NCI-H2171 (cell line): ENCODE measurements around the gene ADAMTS20.
"Not testable (repeated sequence)": the region's sequence is repeated elsewhere in the genome, so short reads cannot be mapped to it uniquely, and the experiment has no call there.

Source experiments
- DNase-seq: peaks from one replicate; lab custom pipeline; 2025; lab: John Stamatoyannopoulos, UW

ADAMTS20 gene

DNA sequence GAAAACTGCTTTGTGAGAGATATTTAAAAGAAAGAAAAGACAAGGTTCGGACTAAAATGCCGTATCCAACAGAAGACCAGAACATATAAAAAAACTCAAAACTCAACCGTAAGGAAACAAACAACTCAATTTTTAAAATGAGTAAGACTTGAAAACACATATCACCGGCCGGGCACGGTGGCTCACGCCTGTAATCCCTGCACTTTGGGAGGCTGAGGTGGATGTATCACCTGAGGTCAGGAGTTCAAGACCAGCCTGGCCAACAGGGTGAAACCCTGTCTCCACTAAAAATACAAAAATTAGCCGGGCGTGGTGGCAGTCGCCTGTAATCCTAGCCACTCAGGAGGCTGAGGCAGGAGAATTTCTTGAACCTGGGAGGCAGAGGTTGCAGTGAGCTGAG, 192.0 kb downstream of the ADAMTS20 start:
- DNase-seq: not testable (repeated sequence)

DNA sequence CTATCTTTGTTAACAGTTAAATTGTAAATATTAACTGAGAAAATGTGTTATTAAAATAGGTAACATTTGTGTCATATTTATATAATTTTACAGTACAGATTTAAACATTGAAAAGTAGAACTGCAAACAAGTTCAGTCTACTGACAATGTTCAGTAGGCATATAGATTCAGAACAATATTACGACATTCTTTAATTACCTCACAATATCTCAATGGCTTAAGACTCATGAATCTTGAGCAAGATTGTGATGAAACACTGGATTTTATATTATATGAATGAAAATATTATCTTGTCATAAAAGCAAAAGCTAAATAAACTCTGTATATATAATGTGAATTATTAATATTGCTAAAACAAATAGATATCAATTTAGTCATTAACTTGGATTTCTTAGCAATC, 194.9 kb downstream of the ADAMTS20 start:
- DNase-seq: no peak

DNA sequence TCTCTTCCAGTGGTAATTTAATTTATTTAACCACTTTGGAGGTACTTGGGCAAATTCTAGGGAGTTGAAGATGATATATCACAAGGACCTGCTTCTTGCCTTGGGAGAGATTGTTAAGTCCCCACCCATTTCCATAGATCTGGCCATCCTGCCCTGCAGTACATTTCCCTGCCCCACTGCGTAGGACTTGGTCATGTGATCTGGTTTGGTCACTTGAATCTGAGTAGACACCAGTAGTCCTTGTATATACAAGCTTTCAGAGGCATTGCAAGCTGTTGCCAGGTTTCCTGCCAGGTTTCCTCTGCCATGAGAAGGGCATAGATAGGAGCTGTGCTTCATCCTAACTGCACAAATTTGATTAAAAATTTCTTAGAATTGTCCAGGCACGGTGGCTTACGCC, 200.0 kb downstream of the ADAMTS20 start:
- DNase-seq: no peak

DNA sequence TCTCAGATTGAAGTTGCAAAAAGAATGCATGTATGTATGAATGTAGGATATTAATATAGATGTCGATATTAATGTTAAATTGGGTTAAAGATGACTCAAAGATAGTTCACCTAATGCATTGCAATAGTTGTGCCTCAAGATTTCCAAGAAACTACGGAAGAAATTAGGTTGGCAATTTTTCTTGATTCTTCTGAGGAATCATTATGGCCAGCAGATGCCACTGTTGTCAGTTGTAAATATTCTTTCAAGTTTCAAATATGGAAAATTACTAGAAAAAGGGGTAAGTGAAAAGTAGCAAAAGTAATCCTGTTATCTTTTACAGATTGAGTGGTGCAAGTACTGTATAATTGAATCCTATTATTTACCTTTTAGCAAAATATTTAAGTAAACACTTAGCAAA, 202.1 kb downstream of the ADAMTS20 start:
- no peak for DNase-seq

DNA sequence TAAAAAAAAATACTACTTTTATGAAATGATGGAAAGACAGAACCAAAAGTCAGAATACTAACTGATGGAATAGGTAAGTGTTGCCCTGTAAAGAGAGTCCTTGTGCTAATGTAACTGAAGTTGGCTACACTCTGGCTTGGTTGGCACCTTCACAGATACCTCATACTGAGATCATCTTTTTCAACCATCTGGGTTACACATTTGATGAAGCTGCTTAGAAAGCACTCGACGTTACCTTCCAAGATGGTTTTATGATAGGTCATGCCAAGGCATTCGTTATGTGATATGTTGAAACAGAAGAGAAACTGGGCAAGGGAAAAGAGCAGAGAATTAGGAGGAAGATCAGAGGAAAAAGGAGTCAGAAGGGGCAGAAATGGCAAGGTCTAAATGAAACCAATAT, 203.8 kb downstream of the ADAMTS20 start:
- no peak for DNase-seq

DNA sequence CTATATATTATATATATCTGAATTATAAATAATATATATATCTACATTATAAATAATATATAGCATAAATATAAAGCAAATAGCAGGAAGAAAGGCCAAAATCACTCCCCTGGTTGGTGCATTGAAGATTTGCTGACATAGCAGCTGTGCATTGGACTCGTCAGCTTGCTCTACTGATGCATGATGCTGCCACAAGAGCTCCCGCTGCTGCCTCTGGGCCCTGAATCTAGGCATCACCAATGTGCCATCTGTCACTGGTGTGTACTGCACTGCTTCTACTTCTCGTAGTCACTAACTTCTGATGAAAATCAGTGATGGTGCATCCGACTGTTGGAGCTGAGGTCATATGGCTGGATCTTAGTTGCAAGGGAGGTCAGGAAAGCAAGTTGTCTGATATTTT, 205.0 kb downstream of the ADAMTS20 start:
- peak; percentile 72 for DNase-seq

DNA sequence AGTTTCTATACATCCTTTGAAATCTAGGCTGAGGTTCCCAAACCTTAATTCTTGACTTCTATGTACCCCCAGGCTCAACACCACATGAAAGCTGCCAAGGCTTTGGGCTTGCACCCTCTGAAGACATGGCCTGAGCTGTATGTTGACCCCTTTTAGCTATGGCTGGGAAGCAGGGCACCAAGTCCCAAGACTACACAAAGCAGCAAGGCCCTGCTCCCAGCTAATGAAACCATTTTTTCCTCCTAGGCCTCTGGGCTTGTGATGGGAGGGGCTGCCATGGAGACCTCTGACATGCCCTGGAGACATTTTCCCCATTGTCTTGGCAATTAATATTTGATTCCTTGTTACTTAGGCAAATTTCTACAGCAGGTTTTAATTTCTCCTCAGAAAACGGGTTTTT, 207.0 kb downstream of the ADAMTS20 start:
- DNase-seq: no peak

- DNase-seq: not testable (repeated sequence)
These were observed 210.2 kb downstream of the ADAMTS20 start for GRCh38 chr12:43341785-43342313.

DNA sequence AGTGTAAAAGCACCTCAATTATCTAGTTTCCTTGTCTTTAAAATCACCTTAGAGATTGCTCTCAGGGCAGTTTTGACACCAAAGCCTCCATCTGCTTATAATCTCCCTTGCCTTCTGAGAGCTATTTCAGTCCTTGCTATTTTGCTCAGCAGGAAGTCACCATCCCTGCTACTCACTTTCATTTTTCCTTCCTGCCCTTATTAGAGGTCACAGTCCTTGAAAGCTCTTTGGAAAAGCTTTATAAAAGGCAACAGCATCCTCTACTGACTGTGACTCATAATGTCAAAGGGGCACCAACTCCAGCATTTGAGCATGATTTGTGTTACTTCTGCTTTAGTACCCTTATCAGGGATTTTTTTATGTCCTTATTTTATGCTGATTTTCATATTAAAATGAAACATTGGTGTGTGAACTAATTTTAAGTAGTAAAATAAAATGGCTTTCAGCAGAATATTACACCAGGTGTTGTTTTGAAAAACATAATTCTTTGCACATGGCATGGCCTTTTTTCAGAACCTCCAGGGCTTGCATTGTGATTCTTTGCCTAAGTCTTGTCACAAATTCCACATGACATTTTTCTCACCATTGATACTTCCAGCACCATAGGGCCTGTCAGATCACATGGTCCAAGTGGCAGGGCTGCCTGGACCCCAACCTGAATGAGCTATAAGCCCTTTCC, 213.0 kb downstream of the ADAMTS20 start:
- DNase-seq: peak; percentile 36

GRCh38 chr12:43337571-43338444, 214.2 kb downstream of the ADAMTS20 start:
- no peak for DNase-seq

GRCh38 chr12:43336962-43337555, 214.9 kb downstream of the ADAMTS20 start:
- DNase-seq: peak; percentile 27

- DNase-seq: no peak
These were observed 218.4 kb downstream of the ADAMTS20 start for GRCh38 chr12:43333644-43334043.

DNA sequence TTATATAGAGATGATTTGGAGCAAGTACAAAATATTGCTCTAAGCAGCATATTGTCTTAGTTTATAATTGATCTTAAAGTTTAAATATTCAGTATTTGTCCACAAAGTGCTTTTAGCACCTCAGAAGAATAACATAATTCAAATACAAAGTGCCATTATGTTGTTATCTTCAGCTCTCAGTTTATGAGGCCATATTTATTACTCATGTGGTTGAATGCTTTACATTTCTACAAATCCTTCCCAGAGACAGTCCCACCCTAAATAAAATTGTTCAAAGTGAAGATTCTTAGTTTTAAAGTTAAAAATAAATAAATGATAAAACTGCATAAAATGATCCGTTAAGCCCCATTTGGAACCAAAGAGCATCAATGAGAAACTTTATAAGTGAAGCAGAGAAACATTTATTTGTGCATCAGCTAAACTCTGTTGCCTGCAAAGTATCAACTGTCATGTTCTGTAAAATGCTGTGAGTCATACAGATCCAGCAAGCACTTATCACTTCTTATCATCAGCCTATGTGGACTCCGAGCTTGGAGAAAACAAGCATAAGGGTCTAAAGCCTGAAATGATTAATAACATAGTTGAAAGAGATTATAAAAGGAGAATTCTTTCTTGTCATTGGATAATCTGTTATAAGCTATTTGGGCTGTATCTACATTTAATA, 218.9 kb downstream of the ADAMTS20 start:
- no peak for DNase-seq

GRCh38 chr12:43331935-43332334, 220.1 kb downstream of the ADAMTS20 start:
- DNase-seq: no peak

GRCh38 chr12:43329375-43329774, 222.6 kb downstream of the ADAMTS20 start:
- no peak for DNase-seq

- no peak for DNase-seq
These were observed 226.2 kb downstream of the ADAMTS20 start for GRCh38 chr12:43325786-43326185.

GRCh38 chr12:43320281-43320680, 231.7 kb downstream of the ADAMTS20 start:
- no peak for DNase-seq

DNA sequence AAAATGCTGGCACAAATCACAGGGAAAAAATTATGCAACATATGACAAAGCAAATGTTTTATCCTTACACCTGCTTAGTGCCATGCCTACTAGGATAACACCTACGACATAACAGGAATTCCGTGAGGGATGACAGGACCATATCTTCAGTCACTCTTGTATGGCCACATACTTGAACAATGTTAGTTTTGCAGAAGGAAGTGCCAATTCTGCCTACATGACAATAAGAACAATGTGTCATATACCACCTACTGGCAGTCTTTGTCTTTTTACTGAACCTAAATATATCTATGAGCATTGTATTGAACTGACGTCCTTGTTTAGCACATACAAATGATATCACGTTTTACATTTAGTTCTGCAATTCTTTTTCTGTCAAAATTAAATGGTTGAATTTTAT, 234.0 kb downstream of the ADAMTS20 start:
- no peak for DNase-seq

- DNase-seq: no peak
These were observed 234.8 kb downstream of the ADAMTS20 start for GRCh38 chr12:43317156-43317555.

- DNase-seq: no peak
These were observed 235.5 kb downstream of the ADAMTS20 start for GRCh38 chr12:43316520-43316919.

- DNase-seq: no peak
These were observed 236.0 kb downstream of the ADAMTS20 start for GRCh38 chr12:43315961-43316360.

- no peak for DNase-seq
These were observed 239.0 kb downstream of the ADAMTS20 start for GRCh38 chr12:43312991-43313505.
